Raji (cell line): Measurements from ENCODE around the gene CBR4.

ENCODE experiments used
- POLR2A ChIP-seq: IDR thresholded peaks from 2 replicates; pipeline ENCODE4 v1.6.1; 2011; ENCODE audit warnings: low read depth, low read length, control low read depth; ENCODE audit not compliant: insufficient read depth

Gene CBR4

GRCh38 chr4:168972596-168972995, 37.5 kb downstream of the CBR4 start:
- no peak for TF ChIP-seq POLR2A

DNA sequence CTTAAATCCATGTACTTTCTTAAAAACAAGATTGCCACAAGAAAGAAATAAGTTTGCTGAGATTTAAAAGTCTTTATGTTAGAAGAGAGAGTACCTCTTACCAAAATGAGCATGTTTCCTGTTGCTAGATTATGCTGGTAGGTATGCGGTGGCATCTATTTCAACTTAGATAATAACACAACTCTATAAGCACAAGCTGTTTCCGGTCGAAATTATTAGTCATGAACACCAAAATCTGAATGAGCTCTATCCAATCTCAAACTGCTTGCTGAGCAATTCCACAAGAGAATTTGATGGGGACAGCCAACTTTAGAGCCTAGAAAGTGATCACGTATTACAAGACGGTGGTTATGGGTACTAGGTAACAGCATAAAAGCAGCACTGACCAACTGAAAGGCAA, 49.3 kb downstream of the CBR4 start:
- TF ChIP-seq POLR2A = no peak

DNA sequence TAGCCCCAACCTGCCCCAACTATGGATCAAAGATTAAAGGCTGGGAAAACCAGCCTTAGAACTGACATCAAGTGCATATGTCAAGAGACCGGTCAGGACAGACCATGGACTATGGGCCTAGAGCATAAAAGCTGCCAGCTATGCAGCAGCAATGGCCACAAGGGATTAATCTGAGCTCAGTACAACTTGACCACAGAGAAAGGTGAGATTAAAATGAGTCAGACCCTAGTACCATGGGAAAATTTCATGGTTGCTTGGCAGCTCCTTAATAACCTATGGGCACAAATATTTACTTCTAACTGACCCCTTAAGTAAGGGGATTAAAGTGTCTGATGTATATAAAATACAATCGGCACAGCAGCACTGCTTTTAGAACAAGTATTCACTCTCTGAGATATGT, 54.4 kb downstream of the CBR4 start:
- no peak for TF ChIP-seq POLR2A

DNA sequence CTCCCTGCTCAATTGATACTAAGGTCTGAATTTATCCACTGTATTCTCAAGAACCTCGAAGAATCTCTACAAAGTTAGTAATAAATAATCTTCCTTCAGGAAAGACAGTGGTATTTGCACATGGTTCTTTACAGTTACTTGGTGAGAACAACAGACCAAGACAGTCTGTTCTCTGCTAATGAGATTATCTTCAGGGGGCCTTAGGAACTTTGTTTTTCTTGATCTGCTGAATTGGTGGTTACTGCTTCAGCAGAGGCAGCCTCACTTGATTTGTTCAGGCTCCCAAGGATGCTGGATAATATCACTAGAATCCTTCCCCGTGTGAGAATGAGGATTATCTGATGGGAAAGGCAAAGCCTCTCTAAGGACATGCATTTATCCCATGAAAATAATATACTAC, 64.8 kb downstream of the CBR4 start:
- no peak for TF ChIP-seq POLR2A

DNA sequence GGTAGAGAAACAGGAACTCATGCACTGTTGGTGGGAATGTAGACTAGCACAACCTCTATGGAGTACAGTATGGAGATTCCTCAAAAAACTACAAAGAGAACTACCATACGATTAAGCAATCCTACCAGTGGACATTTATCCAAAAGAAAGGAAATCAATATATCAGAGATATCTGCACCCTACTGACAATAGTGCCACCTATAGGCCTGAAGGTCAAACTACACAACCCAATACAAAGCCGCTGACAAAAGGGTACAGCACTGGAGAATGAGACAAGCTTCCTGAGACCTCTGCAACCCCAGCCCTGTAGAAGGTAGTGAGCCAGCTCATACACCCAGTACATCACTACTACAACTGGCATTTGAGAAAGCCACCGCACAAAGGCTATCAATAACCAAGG, 67.1 kb downstream of the CBR4 start:
- TF ChIP-seq POLR2A = no peak
